HepG2 (cell line): ENCODE data around the gene DLG4. TPM values are rescaled to one million over a fixed set of nuclear protein-coding genes. Genes with fewer than 3 reads are reported as not detected.
A peak's percentile ranks its signal among the peaks of the same experiment; 100 is the strongest.

Experiments used
- HMGXB4 ChIP-seq, 2 experiments: sonication (generic) in 1 of 2; formaldehyde crosslinking in 1 of 2; IDR thresholded peaks; 2 replicates each; pipeline versions ENCODE4 v1.4.0 to v1.6.1; 2018 to 2020; ENCODE audit warnings: missing genetic modification reagents in 2 of 2, borderline replicate concordance in 1 of 2, low read depth in 1 of 2, mild to moderate bottlenecking in 1 of 2, missing biosample characterization in 1 of 2
- KLF12 ChIP-seq: sonication (generic); formaldehyde crosslinking; IDR thresholded peaks from 2 replicates; pipeline ENCODE4 v1.4.0; 2020; ENCODE audit warnings: missing genetic modification reagents, borderline replicate concordance
- SAP130 ChIP-seq: IDR thresholded peaks from 2 replicates; pipeline ENCODE4 v1.6.1; 2016; ENCODE audit warnings: low read depth
- TEAD3 ChIP-seq: optimal IDR thresholded peaks from 2 replicates; pipeline ENCODE3; 2016; ENCODE audit warnings: borderline replicate concordance
- THRA ChIP-seq: sonication (generic); formaldehyde crosslinking; IDR thresholded peaks from 2 replicates; pipeline ENCODE4 v1.4.0; 2020; ENCODE audit warnings: missing genetic modification reagents, borderline replicate concordance
- ZEB1 ChIP-seq: IDR thresholded peaks from 2 replicates; pipeline ENCODE4 v1.6.1; 2012; ENCODE audit warnings: mild to moderate bottlenecking, low read depth, inconsistent platforms; ENCODE audit not compliant: insufficient replicate concordance
- ZFX ChIP-seq: sonication (generic); formaldehyde crosslinking; IDR thresholded peaks from 2 replicates; pipeline ENCODE4 v1.4.0; 2020; ENCODE audit warnings: mild to moderate bottlenecking, low read depth, missing genetic modification reagents, moderate library complexity
- ZNF230 ChIP-seq: sonication (generic); formaldehyde crosslinking; IDR thresholded peaks from 2 replicates; pipeline ENCODE4 v1.4.0; 2020; ENCODE audit warnings: mild to moderate bottlenecking, missing genetic modification reagents
- ZNF513 ChIP-seq: sonication (generic); formaldehyde crosslinking; conservative IDR thresholded peaks from 2 replicates; pipeline ENCODE4 v1.5.0; 2020; ENCODE audit warnings: missing genetic modification reagents
- polyA plus RNA-seq, 8 experiments: library from polyadenylated mRNA; depleted of rRNA in 3 of 8; stranded (reverse) in 7 of 8; unstranded in 1 of 8; fragments of >200 nt; fragmentation: Illumina TruSeq in 4 of 8; extraction: Trizol in 4 of 8; gene quantifications; 2 replicates each; pipeline versions ENCODE4 v1.2.1 to v1.2.3, GENCODE V29; 2011 to 2016; ENCODE audit warnings: low read depth in 4 of 8, missing spikeins in 1 of 8, mixed read lengths in 1 of 8; ENCODE audit not compliant: insufficient read depth in 1 of 8
- total RNA-seq, 5 experiments: library from RNA; depleted of rRNA; stranded (reverse); fragments of >200 nt; fragmentation: Illumina TruSeq; extraction: Trizol; gene quantifications; 2 replicates each; pipeline ENCODE4 v1.2.3, GENCODE V29; 2016; ENCODE audit warnings: low read depth in 1 of 5

Gene DLG4
- total and polyA plus RNA-seq, 2 of the 13 experiments (the other 11 are each of a cell fraction or from before 2014, with no cell fraction given): 0.71 to 4.3 TPM

GRCh38 chr17:7215136-7215638, 4.4 kb downstream of the DLG4 start (continued):
- TF ChIP-seq ZNF513 (CRISPR knock-in tag): peak; percentile 97; the same call in 1 of the 2 replicates
- TF ChIP-seq THRA (CRISPR knock-in tag): no peak
- TF ChIP-seq ZFX (CRISPR knock-in tag): 0 out of 2 replicates have a peak, but pooled peaks have one; percentile 7
- peak; percentile 48 for TF ChIP-seq ZEB1
- TF ChIP-seq TEAD3: peak; percentile 78
- no peak for TF ChIP-seq KLF12 (CRISPR knock-in tag)
- 0 out of 2 replicates have a peak, but pooled peaks have one; percentile 10 for TF ChIP-seq ZNF230 (CRISPR knock-in tag)
- TF ChIP-seq HMGXB4 (CRISPR knock-in tag; IDR thresholded peaks at IDR 0.05; ENCODE audit: borderline replicate concordance in 1 of 2, low read depth in 1 of 2): peak in 1 of 2 experiments; percentile 15; a peak in 2 of 4 replicates
- peak; percentile 10; the same call in 1 of the 2 replicates for TF ChIP-seq SAP130 (CRISPR knock-in tag)
- TF ChIP-seq, all 625 proteins: peak for 31
